Heart left ventricle (tissue), 13 donors: ENCODE data around the gene CD2AP.

Source experiments
- CTCF ChIP-seq, 12 donors: fragments of 200-600 bp; sonication (generic) in 4 of 12; IDR thresholded peaks; one replicate each; pipeline versions ENCODE4 v1.5.0 to v1.8.0; 2018 to 2022; ENCODE audit warnings: antibody characterized with exemption in 12 of 12, mild to moderate bottlenecking in 5 of 12
- POLR2A ChIP-seq, 2 donors: fragments of 450-650 bp; IDR thresholded peaks; one replicate each; pipeline ENCODE4 v1.6.1; 2017; ENCODE audit warnings: antibody characterized with exemption in 2 of 2, mild to moderate bottlenecking in 2 of 2, moderate library complexity in 2 of 2
- donor health status: ischemic (EF 13 %, LVEDD 7.1; RV severe dilation, severe dysfunction).
- donor health status: DM: no; HTN: yes; CAD: no.
- donor health status: DM: no; HTN: no; CAD: no.
- donor health status: ischemic (EF 25% LVEDD 6.9; RV normal size, moderate dysfunction).
- donor health status: ischemic (EF 25% LVEDD 5.7; RV mildly dilated, moderate dysfunction).
- donor health status: ischemic (EF 35%, LVEDD 5.7; RV mildly dilated, moderate dysfunction).
- donor health status: nonischemic (EF 11% LVEDD 7.7; RV severe dilation, severe dysfunction).
- donor health status: DM: yes; HTN: yes; CAD: no.
- donor health status: PGD.
- donor health status: ischemic (EF 29% LVEDD 5.4; RV normal size, mild dysfunction).
- donor health status: nonischemic (EF 23%, LVEDD 6.1; RV moderate dilation, normal function).

GRCh38 chr6:47671777-47672176 lies 194.2 kb downstream of the CD2AP start:
- no peak for TF ChIP-seq CTCF (IDR thresholded peaks at IDR 0.05)
- no peak for TF ChIP-seq POLR2A (IDR thresholded peaks at IDR 0.05)
